Lower leg skin (tissue), 4 donors: ENCODE results near the gene IL27RA. TPM values are rescaled to one million over a fixed set of nuclear protein-coding genes. Genes with fewer than 3 reads are reported as not detected.

ENCODE experiments used
- DNase-seq, 2 donors: peaks; one replicate each; pipeline ENCODE4 v3.0.0-alpha.2; 2019; ENCODE audit warnings: low spot score in 2 of 2
- H3K4me3 ChIP-seq: fragments of 200-600 bp; sonication (generic); 2 replicates; pipeline ENCODE4 v1.5.1; 2017; ENCODE audit warnings: mild to moderate bottlenecking, low read depth; ENCODE audit not compliant: poor library complexity, severe bottlenecking
- POLR2A ChIP-seq, 2 donors: fragments of 450-650 bp; IDR thresholded peaks; one replicate each; pipeline ENCODE4 v1.6.1; 2016 to 2017; ENCODE audit warnings: antibody characterized with exemption in 2 of 2, mild to moderate bottlenecking in 1 of 2, moderate library complexity in 1 of 2
- WGBS, 2 donors: methylation state at CpG; one replicate each; pipeline ENCODE4 v1.1.5; 2018; 5-methylcytosine and 5-hydroxymethylcytosine counted together
- intact Hi-C: fragments of 100-400 bp; cut with DNase I; formaldehyde crosslinking; loops from one replicate; pipeline ENCODE4 v1.15.0; 2023; ENCODE audit warnings: low total_unique reads
- total RNA-seq, 4 donors: library from RNA; depleted of rRNA; stranded (reverse); fragments of >200 nt; gene quantifications; one replicate each; pipeline ENCODE4 v1.1.0, GENCODE V29; 2016
- TF ChIP-seq, protein P1 (sequence below), 3 donors: fragments of 450-650 bp; IDR thresholded peaks; one replicate each; pipeline ENCODE4 v1.5.1; 2016; ENCODE audit warnings: antibody characterized with exemption in 3 of 3, mild to moderate bottlenecking in 3 of 3, moderate library complexity in 2 of 3

Gene IL27RA
- total RNA-seq, 4 donors from 2014 or later, result 0.27 to 2.7 (median 2.0) TPM

DNA sequence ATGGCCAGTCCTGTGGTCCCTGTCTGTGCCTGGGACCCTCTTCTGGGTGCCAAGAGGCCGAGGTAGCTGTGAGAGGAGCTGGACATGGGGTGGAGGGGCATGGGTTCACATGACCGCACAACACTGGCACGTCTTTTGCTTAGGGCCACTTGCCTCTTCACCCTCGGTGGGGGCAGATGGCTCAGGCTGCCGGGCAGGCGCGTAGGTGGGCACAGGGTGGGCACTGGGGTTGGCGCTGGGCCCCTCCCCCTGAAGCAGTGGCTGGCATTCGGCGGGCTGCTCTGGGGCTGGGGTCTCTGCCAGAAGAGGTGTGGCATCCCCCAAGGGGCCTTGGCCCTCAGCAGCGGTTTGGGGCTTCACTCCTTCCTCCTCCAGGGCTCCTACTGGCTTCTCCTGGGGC, 21.9 kb downstream of the IL27RA start:
- no peak overlapping the region for H3K4me3 ChIP-seq
- WGBS, 2 donors, result 84 to 88% methylated on average over 6 to 11 of the region's 11 CpGs
- TF ChIP-seq, protein P1, sequence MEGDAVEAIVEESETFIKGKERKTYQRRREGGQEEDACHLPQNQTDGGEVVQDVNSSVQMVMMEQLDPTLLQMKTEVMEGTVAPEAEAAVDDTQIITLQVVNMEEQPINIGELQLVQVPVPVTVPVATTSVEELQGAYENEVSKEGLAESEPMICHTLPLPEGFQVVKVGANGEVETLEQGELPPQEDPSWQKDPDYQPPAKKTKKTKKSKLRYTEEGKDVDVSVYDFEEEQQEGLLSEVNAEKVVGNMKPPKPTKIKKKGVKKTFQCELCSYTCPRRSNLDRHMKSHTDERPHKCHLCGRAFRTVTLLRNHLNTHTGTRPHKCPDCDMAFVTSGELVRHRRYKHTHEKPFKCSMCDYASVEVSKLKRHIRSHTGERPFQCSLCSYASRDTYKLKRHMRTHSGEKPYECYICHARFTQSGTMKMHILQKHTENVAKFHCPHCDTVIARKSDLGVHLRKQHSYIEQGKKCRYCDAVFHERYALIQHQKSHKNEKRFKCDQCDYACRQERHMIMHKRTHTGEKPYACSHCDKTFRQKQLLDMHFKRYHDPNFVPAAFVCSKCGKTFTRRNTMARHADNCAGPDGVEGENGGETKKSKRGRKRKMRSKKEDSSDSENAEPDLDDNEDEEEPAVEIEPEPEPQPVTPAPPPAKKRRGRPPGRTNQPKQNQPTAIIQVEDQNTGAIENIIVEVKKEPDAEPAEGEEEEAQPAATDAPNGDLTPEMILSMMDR (IDR thresholded peaks at IDR 0.05), result no peak
- TF ChIP-seq POLR2A (IDR thresholded peaks at IDR 0.05), result no peak
- intact Hi-C loops, result loop anchor here (10.0 kb wide), 1 partner anchor 89 kb away; no protein-coding TSS in a partner anchor
- DNase-seq, result no peak

DNA sequence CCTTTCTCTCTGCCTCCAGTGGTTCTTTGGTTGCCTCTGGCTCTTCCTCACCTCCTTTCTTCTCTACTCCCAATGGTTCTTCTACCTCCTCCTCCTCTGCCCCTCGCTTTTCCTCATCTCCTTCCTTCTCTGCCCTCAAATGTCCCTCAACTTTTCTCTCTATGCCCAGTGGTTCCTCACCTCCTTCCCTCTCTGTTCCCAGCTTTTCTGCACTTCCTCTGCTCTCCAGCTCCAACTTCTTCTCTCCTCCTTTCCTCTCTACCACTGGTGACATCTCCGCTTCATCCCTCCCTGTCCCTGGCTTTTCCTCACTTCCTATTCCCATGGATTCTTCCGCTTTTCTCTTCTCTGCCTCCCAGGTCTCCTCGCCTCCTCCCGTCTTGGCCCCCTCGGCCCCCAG, 22.5 kb downstream of the IL27RA start:
- TF ChIP-seq POLR2A (IDR thresholded peaks at IDR 0.05), result no peak
- TF ChIP-seq, protein P1 (IDR thresholded peaks at IDR 0.05), result no peak
- no peak overlapping the region for H3K4me3 ChIP-seq
- WGBS, 2 donors, result 81 to 83% methylated on average over 6 of the region's 6 CpGs
- DNase-seq, result no peak
- intact Hi-C loops, result loop anchor here (10.0 kb wide), 1 partner anchor 89 kb away; no protein-coding TSS in a partner anchor

DNA sequence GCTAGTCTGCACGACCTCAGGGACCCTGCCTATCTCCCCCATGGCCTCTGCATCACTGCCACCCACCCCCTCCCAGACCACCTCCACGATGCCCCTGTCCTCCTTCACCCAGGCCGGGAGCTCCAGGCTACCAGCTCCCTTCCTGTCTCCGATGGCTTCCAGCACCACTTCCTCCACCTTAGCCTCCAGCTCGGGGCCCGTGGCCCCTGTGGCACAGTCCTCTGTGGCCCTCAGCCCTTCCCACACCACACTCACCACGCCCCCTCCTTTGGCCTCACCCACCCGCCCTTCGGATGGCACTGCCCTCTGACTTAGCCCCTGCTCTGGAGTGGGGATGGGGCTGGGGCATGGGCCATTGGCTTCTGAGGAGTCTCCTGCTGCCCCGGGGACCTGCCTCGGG, 23.2 kb downstream of the IL27RA start:
- no peak overlapping the region for H3K4me3 ChIP-seq
- no peak for TF ChIP-seq POLR2A (IDR thresholded peaks at IDR 0.05)
- TF ChIP-seq, protein P1 (IDR thresholded peaks at IDR 0.05), result no peak
- no peak for DNase-seq
- intact Hi-C loops, result loop anchor here (10.0 kb wide), 1 partner anchor 90 kb away; no protein-coding TSS in a partner anchor
- WGBS, 2 donors, result 51 to 61% methylated on average over 11 of the region's 11 CpGs

DNA sequence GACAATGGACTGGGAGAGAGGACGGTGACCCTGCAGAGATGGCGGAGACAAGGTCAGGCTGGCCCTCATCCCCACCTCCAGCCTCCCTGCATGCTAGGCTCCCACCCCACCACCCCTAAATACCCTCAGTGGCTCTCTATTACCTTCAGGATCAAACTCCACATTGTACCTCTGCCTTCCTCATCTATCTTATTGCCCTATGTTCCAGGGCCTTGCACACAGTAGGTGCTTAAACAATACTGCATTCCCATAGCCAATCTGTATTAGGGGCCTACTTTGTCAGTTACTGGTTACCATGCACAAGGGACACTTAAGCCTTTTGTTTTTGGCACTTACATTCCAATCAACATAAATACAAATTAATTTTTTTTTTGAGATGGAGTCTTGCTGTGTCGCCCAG, 23.8 kb downstream of the IL27RA start:
- no peak for DNase-seq
- TF ChIP-seq, protein P1 (IDR thresholded peaks at IDR 0.05), result no peak
- TF ChIP-seq POLR2A (IDR thresholded peaks at IDR 0.05), result no peak
- intact Hi-C loops, result loop anchor here (10.0 kb wide), 1 partner anchor 91 kb away; no protein-coding TSS in a partner anchor
- no peak overlapping the region for H3K4me3 ChIP-seq
- WGBS, 2 donors, result 85 to 90% methylated on average over 3 of the region's 3 CpGs

DNA sequence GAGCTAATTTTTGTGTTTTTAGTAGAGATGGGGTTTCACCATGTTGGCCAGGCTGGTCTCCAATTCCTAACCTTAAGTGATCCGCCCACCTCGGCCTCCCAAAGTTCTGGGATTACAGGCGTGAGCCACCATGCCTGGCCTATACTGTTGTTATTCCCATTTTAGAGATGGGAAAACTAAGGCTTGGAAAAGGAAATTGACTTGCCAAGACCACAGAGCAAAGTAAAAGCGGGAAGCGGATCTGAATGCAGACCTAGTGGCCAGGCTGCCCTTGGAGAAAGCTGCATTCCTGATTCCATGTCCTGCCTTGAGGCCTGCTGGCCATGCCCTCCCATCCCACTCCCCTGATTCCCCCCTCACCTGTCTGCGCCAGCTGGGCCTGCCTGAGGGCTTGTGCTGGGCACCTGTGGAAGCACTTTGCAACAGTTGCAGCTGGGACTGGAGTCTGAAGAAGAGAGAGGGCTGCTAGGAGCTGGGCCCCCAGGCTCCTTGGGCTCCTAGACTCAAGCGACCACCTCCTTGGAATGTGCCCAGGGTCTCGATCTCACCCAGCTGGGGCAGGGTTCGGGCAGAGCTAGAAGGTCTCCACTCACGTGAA, 24.6 kb downstream of the IL27RA start:
- WGBS, 2 donors, result 94 to 98% methylated on average over 8 to 10 of the region's 10 CpGs
- no peak for TF ChIP-seq POLR2A (IDR thresholded peaks at IDR 0.05)
- TF ChIP-seq, protein P1 (IDR thresholded peaks at IDR 0.05), result no peak
- intact Hi-C loops, result loop anchor here (10.0 kb wide), 1 partner anchor 91 kb away; no protein-coding TSS in a partner anchor
- no peak overlapping the region for H3K4me3 ChIP-seq
- no peak for DNase-seq
